AG04450 (cell line): ENCODE data around the gene AVPI1. TPM values are rescaled to one million over a fixed set of nuclear protein-coding genes. Genes with fewer than 3 reads are reported as not detected.

Source experiments
- CTCF ChIA-PET: fragments of 300-600, 350-600 bp; formaldehyde crosslinking; extraction: SDS; loops from one replicate; lab custom pipeline; 2022; ENCODE audit warnings: antibody characterized with exemption, inconsistent platforms; lab: Charles Lee
- POLR2A ChIA-PET: fragments of 350-600 bp; formaldehyde crosslinking; extraction: SDS; loops from one replicate; lab custom pipeline; 2021; ENCODE audit warnings: antibody characterized with exemption, inconsistent platforms; lab: Yijun Ruan, JAX
- DNase-seq: peaks from one replicate; pipeline ENCODE4 v3.0.0-alpha.2; 2011; ENCODE audit warnings: low read depth, low spot score
- H3K27ac ChIP-seq: one replicate; pipeline ENCODE4 v1.5.1; 2012; ENCODE audit warnings: low read depth, low read length, control low read depth
- H3K27me3 ChIP-seq: one replicate; pipeline ENCODE4 v1.6.0; 2012; ENCODE audit warnings: low read length; ENCODE audit not compliant: control insufficient read depth, insufficient read depth
- H3K4me3 ChIP-seq: 2 replicates; pipeline ENCODE4 v1.5.1; 2011; ENCODE audit warnings: mild to moderate bottlenecking, low read depth, low read length, control low read depth
- H3K9me3 ChIP-seq: 2 replicates; pipeline ENCODE4 v1.5.1; 2012; ENCODE audit warnings: low read length; ENCODE audit not compliant: control insufficient read depth, insufficient read depth
- polyA plus RNA-seq: library from polyadenylated mRNA; depleted of rRNA; stranded (reverse); fragments of >200 nt; gene quantifications from 2 replicates; pipeline ENCODE4 v1.2.3, GENCODE V29; 2011
- TF ChIP-seq, protein P1 (sequence below): IDR thresholded peaks from 2 replicates; pipeline ENCODE4 v1.5.1; 2011; ENCODE audit warnings: low read depth, low read length, control low read depth, inconsistent platforms

The AVPI1 gene
- polyA plus RNA-seq, 1 experiment: 26.5 TPM

DNA sequence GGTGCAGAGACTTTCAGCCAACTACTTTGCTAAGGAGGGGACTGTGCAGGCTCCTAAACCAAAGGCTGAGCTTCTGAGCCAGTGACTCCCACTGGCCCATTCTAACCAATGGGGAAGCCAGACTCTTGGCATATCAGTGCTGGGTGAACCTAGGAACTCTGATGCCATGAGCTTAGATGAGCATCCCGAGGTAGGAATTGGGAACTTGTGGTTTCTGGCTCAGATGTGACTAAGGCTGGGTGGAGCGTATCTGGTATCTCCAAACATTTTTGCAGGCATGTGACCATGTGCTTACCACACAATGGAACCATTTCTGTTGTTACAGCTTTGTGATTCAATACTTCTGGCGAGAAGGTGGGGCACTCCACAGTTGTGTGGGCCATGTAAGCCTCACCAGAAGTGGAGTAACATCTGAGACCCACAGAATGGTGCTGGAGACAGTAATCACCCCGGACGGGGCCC, 2.5 kb upstream of the AVPI1 start:
- ChIA-PET CTCF (interaction anchor here (0.7 to 7.4 kb wide), 4 partner anchors 12 to 114 kb away, joined by 3 to 71 read pairs (median 8); no protein-coding TSS in a partner anchor), POLR2A (interaction anchor here (0.7 to 2.1 kb wide), 7 partner anchors 12 to 48 kb away, joined by 3 to 10 read pairs (median 5); partner anchors contain the start of gene MARVELD1)
- peak; percentile 90 for DNase-seq
- Histone ChIP-seq H3K27ac (peak overlapping the region; percentile 100), H3K9me3 (no peaks in the 10 kb centered on the region; the same call in 1 of the 2 replicates), H3K27me3 (no peaks in the 10 kb centered on the region), H3K4me3 (no peak overlapping the region)
- TF ChIP-seq, protein P1, sequence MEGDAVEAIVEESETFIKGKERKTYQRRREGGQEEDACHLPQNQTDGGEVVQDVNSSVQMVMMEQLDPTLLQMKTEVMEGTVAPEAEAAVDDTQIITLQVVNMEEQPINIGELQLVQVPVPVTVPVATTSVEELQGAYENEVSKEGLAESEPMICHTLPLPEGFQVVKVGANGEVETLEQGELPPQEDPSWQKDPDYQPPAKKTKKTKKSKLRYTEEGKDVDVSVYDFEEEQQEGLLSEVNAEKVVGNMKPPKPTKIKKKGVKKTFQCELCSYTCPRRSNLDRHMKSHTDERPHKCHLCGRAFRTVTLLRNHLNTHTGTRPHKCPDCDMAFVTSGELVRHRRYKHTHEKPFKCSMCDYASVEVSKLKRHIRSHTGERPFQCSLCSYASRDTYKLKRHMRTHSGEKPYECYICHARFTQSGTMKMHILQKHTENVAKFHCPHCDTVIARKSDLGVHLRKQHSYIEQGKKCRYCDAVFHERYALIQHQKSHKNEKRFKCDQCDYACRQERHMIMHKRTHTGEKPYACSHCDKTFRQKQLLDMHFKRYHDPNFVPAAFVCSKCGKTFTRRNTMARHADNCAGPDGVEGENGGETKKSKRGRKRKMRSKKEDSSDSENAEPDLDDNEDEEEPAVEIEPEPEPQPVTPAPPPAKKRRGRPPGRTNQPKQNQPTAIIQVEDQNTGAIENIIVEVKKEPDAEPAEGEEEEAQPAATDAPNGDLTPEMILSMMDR: no peak

DNA sequence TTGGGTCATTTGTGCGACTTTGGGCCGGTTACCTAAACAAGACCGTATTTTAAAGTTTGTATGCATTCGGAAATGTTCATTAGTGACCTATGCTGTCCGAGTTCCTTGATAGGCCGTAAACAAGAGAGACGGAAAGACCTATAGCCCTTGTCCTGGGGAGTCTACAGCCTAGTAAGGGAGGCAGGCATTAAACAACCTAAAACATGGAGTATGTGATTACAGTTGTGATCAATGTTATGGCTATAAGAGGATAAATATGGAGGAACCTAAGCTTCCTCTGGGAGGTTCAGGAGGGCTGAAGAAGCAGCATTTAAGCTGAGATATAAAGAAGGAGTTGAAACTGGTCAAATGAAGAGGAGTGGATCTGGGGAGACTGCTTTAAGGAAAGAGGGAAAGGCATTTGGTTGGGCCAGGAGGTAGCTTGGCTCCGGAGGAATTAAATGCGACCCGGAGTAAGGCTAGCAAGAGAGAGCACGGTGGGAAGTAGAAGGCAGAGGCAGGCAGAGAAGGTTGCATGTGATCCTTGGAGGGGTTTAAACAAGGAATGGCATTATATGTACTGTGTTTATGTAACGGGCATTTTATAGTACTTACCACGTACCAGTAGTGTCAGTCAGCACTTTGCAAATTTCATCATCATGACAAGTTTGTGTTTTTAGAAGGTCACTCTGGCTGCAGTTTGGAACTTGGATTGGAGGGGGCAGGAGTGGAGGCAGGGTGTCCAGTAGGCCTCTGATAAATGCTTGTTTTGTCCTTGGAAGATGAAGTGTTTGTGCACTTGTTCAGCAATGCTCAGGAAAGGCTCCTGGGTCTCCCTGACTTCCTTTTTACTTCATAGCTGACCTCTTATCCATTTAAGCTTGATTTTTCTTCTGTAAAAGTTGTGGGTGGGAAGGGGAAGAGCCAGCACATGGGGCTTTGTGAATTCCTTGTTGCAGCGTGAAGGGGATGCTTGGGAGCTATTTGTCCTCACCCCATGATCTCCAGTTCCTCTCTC, 1.0 kb upstream of the AVPI1 start:
- TF ChIP-seq, protein P1: no peak
- peak overlapping the region; percentile 100 for H3K27ac ChIP-seq
- ChIA-PET CTCF (interaction anchor here (0.7 to 7.4 kb wide), 6 partner anchors 9 to 35 kb away, joined by 3 to 71 read pairs (median 20); partner anchors contain the start of gene MARVELD1), POLR2A (interaction anchor here (0.6 to 2.8 kb wide), 18 partner anchors 9 to 287 kb away, joined by 3 to 52 read pairs (median 6); partner anchors contain the start of genes MARVELD1, PI4K2A, RRP12 and ZFYVE27)
- no peak for DNase-seq
- no peaks in the 10 kb centered on the region; the same call in 1 of the 2 replicates for H3K9me3 ChIP-seq
- H3K4me3 ChIP-seq: peak overlapping the region; percentile 51
- H3K27me3 ChIP-seq: no peaks in the 10 kb centered on the region

DNA sequence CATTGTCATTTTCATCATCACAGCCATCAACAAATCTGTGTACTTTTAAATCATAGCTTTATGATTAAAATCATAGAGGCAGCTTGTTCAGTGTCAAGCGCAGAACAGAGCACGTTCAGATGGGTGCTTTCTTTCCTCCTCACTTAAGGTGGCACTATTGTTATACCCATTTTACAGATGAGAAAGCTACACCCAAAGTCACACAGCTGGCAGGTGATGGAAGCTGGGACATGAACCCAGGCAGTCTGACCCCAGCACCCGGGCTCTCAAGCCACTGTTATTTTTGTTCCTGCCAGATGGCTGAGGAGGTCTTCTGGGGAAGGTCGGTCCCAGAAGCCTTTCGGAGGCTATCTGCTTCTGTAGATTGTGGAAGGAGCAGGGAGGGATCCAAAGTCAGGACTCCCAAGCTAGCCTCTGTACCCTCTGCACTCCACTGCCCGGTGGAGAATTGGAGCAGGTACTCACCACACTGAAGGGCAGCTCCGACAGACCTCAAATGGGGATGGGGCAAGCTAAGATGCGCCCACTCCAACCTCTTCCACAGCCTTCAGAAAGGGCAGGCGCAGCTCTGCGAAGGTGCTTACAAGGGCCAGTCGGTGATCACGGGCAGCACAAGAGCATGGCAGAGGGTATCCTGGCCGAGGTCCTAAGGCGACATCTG, 610 bp downstream of the AVPI1 start:
- no peaks in the 10 kb centered on the region for H3K27me3 ChIP-seq
- H3K4me3 ChIP-seq: peak overlapping the region; percentile 71
- ChIA-PET CTCF (interaction anchor here (0.6 to 7.4 kb wide), 13 partner anchors 9 to 114 kb away, joined by 3 to 71 read pairs (median 4); partner anchors contain the start of genes ANKRD2 and MARVELD1), POLR2A (interaction anchor here (0.6 to 2.8 kb wide), 17 partner anchors 9 to 756 kb away, joined by 3 to 52 read pairs (median 7); partner anchors contain the start of genes MARVELD1, PI4K2A, RRP12 and ZFYVE27)
- no peaks in the 10 kb centered on the region; the same call in 1 of the 2 replicates for H3K9me3 ChIP-seq
- DNase-seq: no peak
- peak overlapping the region; percentile 93 for H3K27ac ChIP-seq
- TF ChIP-seq, protein P1: no peak

DNA sequence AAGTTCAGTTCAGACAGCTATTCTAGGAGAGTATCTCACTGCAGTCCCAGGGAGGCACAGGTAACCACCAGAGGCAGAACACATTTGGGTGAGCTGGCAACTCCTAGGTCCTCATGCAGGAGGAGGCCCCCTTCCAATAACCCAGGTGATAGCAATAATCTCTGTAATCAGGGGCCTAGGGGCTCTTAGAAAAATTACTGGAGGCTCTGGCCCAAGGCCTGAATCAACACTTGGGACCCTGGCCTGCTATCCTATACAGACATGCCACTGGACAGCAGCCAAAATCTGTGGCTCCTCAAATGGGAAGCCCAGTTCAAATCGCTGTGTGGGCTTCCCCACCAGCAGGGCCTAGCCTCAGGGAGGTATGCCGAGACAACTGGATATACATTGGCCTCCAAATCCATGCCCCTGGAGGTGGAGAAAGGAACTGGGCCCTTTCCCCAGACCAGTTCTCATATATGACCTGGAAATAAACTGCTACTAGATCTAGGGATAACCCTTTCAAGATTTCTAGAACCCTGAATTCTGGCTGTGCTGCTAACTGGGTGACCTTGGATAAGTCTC, 1.6 kb downstream of the AVPI1 start:
- CTCF ChIA-PET: interaction anchor here (0.5 to 7.4 kb wide), 13 partner anchors 8 to 113 kb away, joined by 3 to 71 read pairs (median 4); partner anchors contain the start of gene ANKRD2
- Histone ChIP-seq H3K9me3 (no peaks in the 10 kb centered on the region; the same call in 1 of the 2 replicates), H3K27me3 (no peaks in the 10 kb centered on the region), H3K4me3 (peak overlapping the region; percentile 71), H3K27ac (peak overlapping the region; percentile 78)
- DNase-seq: no peak
- TF ChIP-seq, protein P1: peak; percentile 66
- POLR2A ChIA-PET: interaction anchor here (1.2 to 1.5 kb wide), 2 partner anchors 29 to 37 kb away, joined by 4 to 7 read pairs; partner anchors contain the start of gene MARVELD1
